G401 (cell line): ENCODE data around the gene GEMIN5. TPM values are rescaled to one million over a fixed set of nuclear protein-coding genes. Genes with fewer than 3 reads are reported as not detected.
A peak's percentile ranks its signal among the peaks of the same experiment; 100 is the strongest.
"Not testable (repeated sequence)": the region's sequence is repeated elsewhere in the genome, so short reads cannot be mapped to it uniquely, and the experiment has no call there.

Source experiments
- DNase-seq: peaks from one replicate; pipeline ENCODE4 v3.0.0-alpha.2; 2015; ENCODE audit warnings: low spot score
- in situ Hi-C: cut with HindIII; loops from 2 replicates; pipeline ENCODE4 v1.10.0; 2016; ENCODE audit warnings: low sequenced_read_pairs, mixed read lengths
- total RNA-seq: library from RNA; depleted of rRNA; stranded (reverse); fragments of >200 nt; shearing (Covaris generic); gene quantifications from 2 replicates; pipeline ENCODE4 v1.2.3, GENCODE V29; 2014

GEMIN5 gene
- total RNA-seq, 1 experiment from 2014 or later, result 45.0 TPM

DNA sequence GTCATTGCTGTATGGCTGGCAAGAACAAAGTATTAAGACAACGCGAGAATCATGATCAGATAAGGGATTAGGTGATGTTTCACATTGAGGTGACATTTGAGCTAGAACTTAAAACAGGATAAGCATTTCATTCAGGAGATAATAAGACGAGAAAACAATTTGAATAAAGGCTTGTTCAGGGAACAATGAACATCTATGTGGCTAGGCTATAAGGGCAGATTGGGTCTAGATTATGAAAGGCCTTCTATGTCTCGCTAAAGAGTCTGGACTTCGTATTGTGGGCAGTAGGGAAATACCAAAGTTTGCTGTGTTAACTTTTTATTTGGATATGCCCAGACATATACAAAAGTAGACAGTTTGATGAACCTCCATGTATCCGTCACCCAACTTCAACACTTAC lies 9.8 kb upstream of the GEMIN5 start:
- no peak for DNase-seq
- in situ Hi-C loops, result no loop called here

GRCh38 chr5:154945695-154946301 lies 7.8 kb upstream of the GEMIN5 start:
- peak; percentile 28 for DNase-seq
- in situ Hi-C loops, result no loop called here

- in situ Hi-C loops, result no loop called here
- no peak for DNase-seq
Measured at GRCh38 chr5:154944716-154945115, 6.7 kb upstream of the GEMIN5 start.

DNA sequence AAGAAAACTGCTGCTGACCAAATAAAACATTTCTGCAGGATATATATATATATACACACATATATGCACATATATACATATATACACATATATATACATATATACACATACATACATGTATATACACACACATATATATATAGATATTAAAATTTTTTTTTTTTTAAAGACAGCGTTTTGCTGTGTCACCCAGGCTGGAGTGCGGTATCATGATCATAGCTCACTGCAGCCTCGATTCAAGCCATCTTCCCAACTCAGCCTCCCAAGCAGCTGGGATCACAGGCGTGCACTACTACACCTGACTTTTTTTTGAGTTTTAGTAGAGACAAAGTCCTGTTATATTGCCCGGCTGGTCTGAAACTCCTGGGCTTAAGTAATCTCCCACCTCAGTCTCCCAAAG lies 5.5 kb upstream of the GEMIN5 start:
- DNase-seq, result no peak
- in situ Hi-C loops, result no loop called here

DNA sequence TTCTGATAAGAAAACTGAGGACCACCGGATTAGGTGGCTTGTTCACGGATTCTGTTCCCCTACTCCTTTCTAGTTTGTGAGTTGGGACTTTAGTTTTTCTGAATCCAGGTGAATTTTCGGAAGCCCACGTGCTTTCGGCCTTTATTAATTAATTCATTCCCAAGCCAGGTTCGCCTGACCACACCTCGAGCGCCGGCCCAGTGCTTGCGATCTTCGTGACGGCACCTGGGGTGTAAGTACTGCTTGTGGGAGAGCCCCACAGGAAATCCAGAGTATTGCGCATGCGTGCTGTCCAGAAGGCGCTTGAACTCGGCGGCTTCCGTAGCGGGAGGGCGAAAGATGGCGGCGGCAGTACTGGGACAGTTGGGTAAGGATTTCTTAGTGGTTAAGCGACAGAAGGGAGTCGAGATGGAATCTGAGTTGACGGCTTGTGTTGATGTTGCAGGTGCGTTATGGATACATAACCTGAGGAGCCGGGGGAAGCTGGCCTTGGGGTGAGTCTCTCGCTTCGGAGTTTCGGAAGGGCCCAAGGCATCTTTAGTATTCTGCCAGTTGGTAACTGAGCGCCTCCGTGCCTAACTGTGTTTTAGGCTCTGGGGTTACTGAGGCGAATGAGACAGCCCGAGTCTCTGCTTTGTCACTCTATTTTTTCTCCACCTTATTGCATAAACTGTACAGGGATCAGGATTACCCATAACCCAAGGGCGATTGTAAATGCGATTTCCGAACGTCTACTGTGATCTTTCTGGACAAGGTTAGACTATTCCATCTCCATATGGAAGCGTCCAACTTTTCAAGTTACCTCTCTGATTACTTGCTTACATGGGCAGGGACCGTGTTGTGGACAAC lies 3.0 kb upstream of the GEMIN5 start, which contains the start of gene MRPL22:
TSS of gene MRPL22 (plus strand) at position 302 of the 849 bp plus-strand sequence. CDS start at position 340, 38 bp downstream.
- DNase-seq, result peak; percentile 91
- in situ Hi-C loops, result no loop called here

GRCh38 chr5:154940375-154940771 lies 2.4 kb upstream of the GEMIN5 start:
- no peak for DNase-seq
- in situ Hi-C loops, result no loop called here

DNA sequence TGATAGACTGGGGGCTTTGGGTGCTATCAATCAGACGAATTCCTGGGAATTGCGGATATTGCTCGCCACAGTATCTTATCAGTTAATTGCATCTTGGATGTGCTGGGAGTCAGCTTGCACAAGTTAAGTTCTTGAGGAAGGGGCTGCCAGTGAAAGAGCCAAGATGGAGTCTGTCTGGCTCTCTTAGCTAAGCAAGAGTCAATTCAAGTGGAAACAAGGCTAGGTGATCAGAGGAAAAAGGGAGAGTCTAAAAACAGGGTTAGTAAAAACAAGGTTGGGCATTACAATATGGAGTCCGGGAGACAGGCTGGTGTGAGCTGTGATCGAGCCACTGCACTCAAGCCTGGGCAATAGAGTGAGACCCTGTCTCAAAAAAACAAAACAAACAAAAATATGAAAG lies 1.4 kb upstream of the GEMIN5 start:
- DNase-seq, in situ Hi-C loops: not testable (repeated sequence)

DNA sequence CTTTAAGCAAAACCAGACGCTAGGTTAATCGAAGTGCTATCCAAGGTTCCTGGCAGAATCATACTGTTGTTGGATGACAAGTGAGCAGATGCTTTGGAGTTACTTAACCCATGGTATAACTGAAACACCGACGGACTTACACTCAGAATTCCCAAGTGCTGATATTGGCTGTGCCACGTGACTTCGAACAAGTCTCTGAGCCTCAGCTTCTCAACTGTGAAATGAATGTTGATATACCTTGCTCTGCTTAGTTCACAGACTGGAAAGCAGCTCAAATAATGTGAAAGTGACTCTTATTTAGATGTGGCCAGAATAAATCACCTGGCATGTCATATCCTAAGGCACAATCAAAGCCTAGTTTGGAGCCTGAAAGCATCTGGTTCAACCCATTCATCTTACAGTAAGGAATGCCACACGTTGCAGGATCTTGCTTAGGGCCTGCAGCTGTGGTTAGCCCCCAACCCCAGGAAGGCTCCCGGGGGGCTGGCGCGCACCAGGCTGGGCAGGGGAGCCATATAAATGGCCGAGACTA lies 759 bp downstream of the GEMIN5 start:
- in situ Hi-C loops, result no loop called here
- peak; percentile 16 for DNase-seq

DNA sequence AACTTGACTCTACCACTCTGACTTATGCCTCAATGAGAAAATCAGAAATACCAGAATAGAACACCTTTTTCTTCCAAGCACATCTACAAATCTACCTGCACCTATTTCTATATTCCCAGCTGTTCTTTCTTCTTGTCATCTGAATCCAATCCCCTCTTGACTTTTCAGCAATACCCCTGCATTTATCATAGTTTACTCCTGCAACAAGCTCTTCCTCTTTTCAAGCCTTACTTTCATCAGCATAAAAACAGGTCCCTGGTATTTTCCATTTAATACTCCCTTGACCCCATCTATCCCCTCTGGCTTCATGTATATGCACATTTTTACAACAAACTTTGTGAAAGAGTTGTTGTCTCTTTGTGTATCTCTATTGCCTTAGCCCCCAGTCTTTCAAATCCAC lies 3.1 kb downstream of the GEMIN5 start:
- in situ Hi-C loops, result no loop called here
- DNase-seq, result no peak

GRCh38 chr5:154933537-154933936 lies 4.5 kb downstream of the GEMIN5 start:
- in situ Hi-C loops, result no loop called here
- DNase-seq, result no peak

DNA sequence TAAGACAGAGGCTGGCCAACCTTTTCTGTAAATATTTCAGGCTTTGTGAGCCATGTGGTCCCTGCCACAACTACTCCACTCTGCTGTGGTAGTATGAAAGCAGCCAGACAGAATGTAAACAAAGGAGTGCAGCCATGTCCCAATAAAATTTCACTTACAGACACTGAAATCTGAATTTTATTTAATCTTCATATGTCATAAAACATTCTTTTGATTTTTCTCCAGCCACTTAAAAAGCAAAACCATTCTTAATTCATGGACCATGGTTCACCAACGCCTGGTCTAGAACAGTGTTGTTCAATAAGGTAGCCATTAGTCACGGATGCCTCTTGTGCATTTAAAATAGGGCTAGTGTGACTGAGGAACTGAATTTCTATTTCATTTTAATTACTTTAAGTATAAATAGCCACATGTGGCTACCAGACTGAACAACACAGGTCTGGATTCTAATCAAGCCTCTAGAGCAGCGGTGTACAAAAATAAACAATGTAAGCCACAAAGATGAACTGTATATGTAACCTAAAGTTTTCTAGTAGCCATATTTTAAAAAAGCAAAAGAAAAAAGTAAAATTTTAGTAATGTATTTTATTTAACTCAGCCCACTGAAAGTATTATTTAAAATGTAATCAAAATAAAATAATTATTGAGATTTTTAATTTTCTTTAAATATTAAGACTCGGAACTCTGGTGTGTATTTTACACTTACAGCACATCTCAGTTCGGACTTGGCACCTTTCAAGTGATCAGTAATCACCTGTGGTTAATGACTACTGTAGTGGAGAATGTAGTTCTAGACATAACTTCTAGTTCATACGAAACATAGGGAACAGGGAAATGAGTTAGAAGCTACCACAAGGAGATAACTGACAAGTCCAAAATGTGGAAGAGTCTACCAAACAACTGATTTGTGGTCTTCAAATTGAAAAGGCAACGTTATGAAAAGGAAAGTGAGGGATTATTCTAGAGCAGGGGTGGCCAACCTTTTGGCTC lies 14.3 kb downstream of the GEMIN5 start:
- DNase-seq, result no peak
- in situ Hi-C loops, result no loop called here

DNA sequence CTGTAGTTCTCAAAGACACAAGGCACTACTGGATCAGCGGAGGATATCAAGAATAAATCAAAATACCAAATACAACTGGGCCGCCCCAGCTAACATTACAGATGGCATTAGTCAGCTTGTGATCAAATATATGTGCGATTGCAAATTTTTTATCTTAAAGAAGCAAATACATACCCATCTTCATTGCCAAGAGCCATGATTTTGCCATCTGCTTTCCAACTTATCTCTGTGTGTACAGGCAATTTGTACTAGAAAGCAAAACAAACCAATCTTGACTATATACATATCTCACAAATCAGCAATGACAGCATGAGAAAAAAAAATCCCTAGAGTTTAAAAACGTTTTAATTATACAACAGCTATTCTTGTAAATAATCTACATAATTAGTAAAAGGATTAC lies 20.3 kb downstream of the GEMIN5 start:
- in situ Hi-C loops, result no loop called here
- no peak for DNase-seq

DNA sequence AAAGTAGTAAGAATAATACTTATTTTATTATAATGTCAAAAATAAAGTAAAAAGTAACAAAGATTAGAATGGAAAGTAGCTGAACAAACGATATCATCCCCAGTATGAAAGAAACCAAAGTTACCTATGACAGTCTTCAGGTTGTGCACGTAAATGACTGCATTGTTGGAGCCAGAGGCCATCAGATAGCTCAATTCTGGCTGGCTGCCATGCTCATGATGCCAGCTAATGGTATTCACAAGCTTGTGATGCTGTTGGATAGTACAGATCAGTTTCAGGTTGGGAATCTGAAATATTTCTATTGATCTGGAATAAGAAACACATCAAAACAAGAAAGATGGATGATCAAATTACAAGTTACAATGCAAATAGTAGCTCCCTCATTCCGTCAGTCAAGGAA lies 21.1 kb downstream of the GEMIN5 start:
- in situ Hi-C loops, result no loop called here
- DNase-seq, result no peak

DNA sequence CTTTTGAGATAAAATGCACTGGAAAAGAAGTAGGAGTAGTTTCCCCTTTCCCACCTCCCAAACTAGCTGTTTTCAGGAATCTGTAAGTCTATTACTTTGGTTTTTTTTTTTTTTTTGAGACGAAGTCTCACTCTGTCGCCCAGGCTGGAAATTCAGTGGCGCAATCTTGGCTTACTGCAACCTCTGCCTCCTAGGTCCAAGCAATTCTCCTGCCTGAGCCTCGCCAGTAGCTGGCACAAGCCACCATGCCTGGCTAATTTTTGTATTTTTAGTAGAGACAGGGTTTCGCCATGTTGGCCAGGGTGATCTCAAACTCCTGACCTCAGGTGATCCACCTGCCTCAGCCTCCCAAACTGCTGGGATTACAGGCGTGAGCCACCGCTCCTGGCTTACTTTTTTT lies 32.4 kb downstream of the GEMIN5 start:
- DNase-seq, in situ Hi-C loops: not testable (repeated sequence)

DNA sequence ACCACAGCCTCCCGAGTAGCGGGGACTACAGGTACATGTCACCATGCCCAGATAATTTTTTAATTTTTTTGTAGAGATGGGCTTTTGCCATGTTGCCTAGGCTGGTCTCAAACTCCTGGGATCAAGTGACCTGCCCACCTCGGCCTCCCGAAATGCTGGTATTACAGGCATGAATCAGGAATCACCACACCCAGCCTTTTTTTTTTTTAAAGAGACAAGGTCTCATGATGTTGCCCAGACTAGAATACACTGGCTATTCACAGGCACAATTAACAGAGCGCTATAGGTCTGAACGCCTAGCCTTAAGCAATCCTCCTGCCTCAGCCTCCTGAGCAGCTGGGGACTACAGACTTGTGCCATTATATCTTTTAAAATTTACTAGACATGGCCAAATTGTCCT lies 36.1 kb downstream of the GEMIN5 start:
- no peak for DNase-seq
- in situ Hi-C loops, result no loop called here

DNA sequence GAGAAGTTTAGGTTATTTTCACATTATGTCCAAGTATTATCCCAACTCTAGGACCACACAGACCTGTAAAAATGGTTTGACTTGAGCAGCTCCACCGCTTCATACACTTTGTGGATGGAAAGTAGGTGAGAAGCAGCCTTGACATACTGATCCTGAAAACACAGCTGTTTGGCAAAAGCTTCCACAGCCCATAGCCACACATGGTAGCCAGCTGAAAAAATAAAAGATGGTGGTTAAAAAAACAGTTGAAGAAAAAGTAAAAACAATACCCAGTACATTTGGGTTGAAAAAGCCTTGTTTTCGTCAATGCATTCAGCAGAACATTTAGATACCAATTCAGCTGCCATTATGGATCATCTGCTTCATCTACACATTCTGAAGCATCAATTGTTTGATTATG lies 36.7 kb downstream of the GEMIN5 start:
- in situ Hi-C loops, result no loop called here

GRCh38 chr5:154900066-154900465 lies 37.9 kb downstream of the GEMIN5 start:
- in situ Hi-C loops, result no loop called here
- DNase-seq, result no peak

More for the DNA sequence above, 36.7 kb downstream of the GEMIN5 start:
- no peak for DNase-seq

GRCh38 chr5:154899151-154899816 lies 38.7 kb downstream of the GEMIN5 start:
- DNase-seq, result no peak
- in situ Hi-C loops, result no loop called here

- in situ Hi-C loops, result no loop called here
Measured at GRCh38 chr5:154898210-154898609, 39.8 kb downstream of the GEMIN5 start.

More at GRCh38 chr5:154898210-154898609, 39.8 kb downstream of the GEMIN5 start:
- no peak for DNase-seq
